Glutamatergic neuron (in vitro differentiated cells): Measurements from ENCODE around the gene GNAS. TPM values are rescaled to one million over a fixed set of nuclear protein-coding genes. Genes with fewer than 3 reads are reported as not detected.

ENCODE experiments used
- DNase-seq: peaks from one replicate; pipeline ENCODE4 v3.0.0; 2022
- H3K27ac Mint-ChIP-seq: one replicate; pipeline ENCODE4 v1.8.0; 2020; ENCODE audit warnings: mild to moderate bottlenecking, mixed read lengths, inconsistent platforms; ENCODE audit not compliant: unreplicated experiment
- H3K27me3 Mint-ChIP-seq: one replicate; pipeline ENCODE4 v1.8.0; 2020; ENCODE audit warnings: mild to moderate bottlenecking, moderate library complexity, mixed read lengths, inconsistent platforms; ENCODE audit not compliant: unreplicated experiment
- H3K36me3 Mint-ChIP-seq: one replicate; pipeline ENCODE4 v1.8.0; 2020; ENCODE audit warnings: mild to moderate bottlenecking, mixed read lengths, inconsistent platforms; ENCODE audit not compliant: unreplicated experiment
- H3K4me1 Mint-ChIP-seq: one replicate; pipeline ENCODE4 v1.8.0; 2020; ENCODE audit warnings: mild to moderate bottlenecking, low read depth, mixed read lengths, inconsistent platforms; ENCODE audit not compliant: unreplicated experiment
- H3K4me3 Mint-ChIP-seq: one replicate; pipeline ENCODE4 v1.8.0; 2020; ENCODE audit warnings: mild to moderate bottlenecking, mixed read lengths, inconsistent platforms; ENCODE audit not compliant: unreplicated experiment
- H3K9me3 Mint-ChIP-seq: one replicate; pipeline ENCODE4 v1.8.0; 2020; ENCODE audit warnings: mild to moderate bottlenecking, moderate library complexity, mixed read lengths, inconsistent platforms; ENCODE audit not compliant: unreplicated experiment
- total RNA-seq: library from RNA; stranded (reverse); fragmentation: NEBNext Ultra II Directional; extraction: Animal tissue kit (Norgen Biotek cat#: 25700); gene quantifications from one replicate; pipeline ENCODE4 v1.2.1, GENCODE V29; 2021; ENCODE audit not compliant: unreplicated experiment
- TF ChIP-seq, protein P1 (sequence below): fragments of 200-600 bp; sonication (generic); IDR thresholded peaks from one replicate; pipeline ENCODE4 v1.5.0; 2021; ENCODE audit not compliant: partially characterized antibody, unreplicated experiment

Gene GNAS
- total RNA-seq, 1 donor from 2014 or later: 1,989 TPM

DNA sequence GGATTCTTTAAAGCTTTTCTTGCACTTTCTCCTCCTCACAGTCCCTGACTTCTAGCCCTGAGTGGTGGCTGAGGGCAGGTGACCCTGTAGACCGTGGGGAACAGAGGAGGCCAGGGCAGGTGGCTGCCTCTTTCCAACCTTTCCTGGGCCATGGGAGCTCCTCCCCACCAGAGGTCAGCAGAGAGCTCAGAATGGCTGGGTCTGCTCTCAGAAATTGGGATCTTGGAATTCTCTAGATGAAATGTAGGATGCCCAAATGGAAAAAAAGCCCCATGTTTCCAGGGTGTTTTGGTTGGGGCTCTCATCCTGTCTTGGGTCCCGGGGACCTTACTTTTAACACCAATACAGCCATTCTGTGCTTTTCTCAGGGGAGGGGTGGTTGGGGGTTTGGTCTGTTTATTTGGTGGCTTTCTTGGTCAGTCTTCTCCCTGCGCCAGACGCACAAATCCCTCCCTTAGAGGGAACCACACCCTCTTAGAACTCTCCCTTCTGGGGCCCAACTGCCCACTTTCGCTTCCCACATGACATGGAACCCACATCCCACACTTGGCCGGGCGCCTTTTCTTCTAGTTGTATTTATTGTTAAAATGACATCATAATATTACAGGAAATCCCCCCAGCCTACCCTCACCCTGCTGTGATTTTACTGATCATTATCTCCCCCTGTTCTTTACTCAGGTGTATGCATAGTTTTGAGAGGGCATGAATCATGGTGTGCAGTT lies 17.9 kb downstream of the GNAS start:
- Mint-ChIP-seq H3K9me3 (no peaks in the 10 kb centered on the region), H3K4me3 (no peak overlapping the region), H3K4me1 (peaks cover 31% of the 10 kb centered on the region), H3K27me3 (peaks cover 3% of the 10 kb centered on the region), H3K36me3 (no peaks in the 10 kb centered on the region), H3K27ac (no peak overlapping the region)
- DNase-seq: peak; percentile 81
- TF ChIP-seq, protein P1, sequence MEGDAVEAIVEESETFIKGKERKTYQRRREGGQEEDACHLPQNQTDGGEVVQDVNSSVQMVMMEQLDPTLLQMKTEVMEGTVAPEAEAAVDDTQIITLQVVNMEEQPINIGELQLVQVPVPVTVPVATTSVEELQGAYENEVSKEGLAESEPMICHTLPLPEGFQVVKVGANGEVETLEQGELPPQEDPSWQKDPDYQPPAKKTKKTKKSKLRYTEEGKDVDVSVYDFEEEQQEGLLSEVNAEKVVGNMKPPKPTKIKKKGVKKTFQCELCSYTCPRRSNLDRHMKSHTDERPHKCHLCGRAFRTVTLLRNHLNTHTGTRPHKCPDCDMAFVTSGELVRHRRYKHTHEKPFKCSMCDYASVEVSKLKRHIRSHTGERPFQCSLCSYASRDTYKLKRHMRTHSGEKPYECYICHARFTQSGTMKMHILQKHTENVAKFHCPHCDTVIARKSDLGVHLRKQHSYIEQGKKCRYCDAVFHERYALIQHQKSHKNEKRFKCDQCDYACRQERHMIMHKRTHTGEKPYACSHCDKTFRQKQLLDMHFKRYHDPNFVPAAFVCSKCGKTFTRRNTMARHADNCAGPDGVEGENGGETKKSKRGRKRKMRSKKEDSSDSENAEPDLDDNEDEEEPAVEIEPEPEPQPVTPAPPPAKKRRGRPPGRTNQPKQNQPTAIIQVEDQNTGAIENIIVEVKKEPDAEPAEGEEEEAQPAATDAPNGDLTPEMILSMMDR: peak; percentile 84

DNA sequence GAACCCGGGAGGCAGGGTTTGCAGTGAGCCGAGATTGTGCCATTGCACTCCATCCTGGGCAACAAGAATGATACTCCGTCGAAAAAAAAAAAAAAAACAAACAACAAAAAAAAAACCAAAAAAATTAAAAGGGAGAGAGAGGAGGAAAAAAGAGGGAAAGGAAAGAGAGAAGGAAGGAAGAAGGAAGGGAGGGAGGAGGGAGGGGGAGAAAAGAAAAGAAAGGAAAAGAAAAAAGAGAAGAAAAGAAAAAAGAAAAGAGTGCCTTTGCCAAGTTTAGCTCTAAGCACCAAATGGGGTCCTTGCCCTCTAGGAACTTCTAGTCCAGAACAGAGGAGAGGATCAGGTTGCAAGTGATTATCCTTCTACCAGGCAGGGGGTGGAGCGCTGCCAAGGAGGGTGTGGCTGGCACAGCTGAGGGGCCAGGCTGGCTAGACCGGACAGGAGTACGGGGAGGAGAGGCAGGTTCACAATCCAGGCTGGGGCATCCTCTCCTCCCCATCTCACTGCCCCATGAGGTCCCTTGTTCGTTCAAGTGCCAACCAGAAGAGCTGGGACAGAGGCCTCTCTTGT lies 19.1 kb downstream of the GNAS start:
- no peak for DNase-seq
- Mint-ChIP-seq H3K36me3 (no peaks in the 10 kb centered on the region), H3K4me1 (peaks cover 28% of the 10 kb centered on the region), H3K27ac (no peak overlapping the region), H3K9me3 (no peaks in the 10 kb centered on the region), H3K4me3 (no peak overlapping the region), H3K27me3 (peaks cover 3% of the 10 kb centered on the region)
- TF ChIP-seq, protein P1: no peak

DNA sequence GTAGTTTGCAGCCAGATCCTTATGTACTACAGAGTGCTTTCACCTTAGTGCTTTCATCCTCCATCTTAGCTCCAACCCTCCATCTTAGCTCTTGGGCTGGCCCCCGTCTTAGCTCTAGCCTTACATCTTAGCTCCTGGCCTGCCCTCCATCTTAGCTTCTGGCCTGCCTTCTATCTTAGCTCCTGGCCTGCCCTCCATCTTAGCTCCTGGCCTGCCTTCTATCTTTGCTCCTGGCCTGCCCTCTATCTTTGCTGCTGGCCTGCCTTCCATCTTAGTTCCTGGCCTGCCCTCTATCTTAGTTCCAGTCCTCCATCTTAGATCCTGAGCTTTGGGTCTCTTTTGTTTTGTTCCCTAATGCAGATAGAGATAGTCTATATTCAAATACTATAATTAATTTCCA lies 22.0 kb downstream of the GNAS start:
- no peak for DNase-seq
- no peak overlapping the region for H3K4me3 Mint-ChIP-seq
- TF ChIP-seq, protein P1: no peak
- H3K27ac Mint-ChIP-seq: no peak overlapping the region
- H3K27me3 Mint-ChIP-seq: peaks cover 3% of the 10 kb centered on the region
- H3K36me3 Mint-ChIP-seq: no peaks in the 10 kb centered on the region
- H3K9me3 Mint-ChIP-seq: no peaks in the 10 kb centered on the region
- H3K4me1 Mint-ChIP-seq: peaks cover 44% of the 10 kb centered on the region

DNA sequence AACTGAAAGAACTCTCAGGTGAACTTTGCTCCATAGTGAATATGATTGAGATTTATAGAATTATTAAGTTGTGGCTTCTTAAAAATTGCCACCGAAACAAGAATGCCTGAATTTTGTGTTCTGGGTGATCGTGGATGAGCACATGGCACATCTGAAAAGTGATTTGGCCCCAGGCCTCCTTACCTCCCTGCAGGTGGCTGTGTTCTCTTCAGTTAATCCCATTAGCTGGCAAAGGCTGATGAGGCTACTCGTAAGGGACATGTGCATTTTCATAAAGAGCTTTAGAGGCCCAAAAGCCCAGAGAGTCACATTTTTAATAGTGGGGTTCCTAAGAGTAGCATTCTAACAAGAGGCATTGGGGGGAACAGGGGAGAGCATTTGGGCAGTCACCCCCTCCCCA lies 22.6 kb downstream of the GNAS start:
- DNase-seq: no peak
- Mint-ChIP-seq H3K27me3 (peaks cover 1% of the 10 kb centered on the region), H3K4me1 (peaks cover 43% of the 10 kb centered on the region), H3K36me3 (no peaks in the 10 kb centered on the region), H3K9me3 (no peaks in the 10 kb centered on the region), H3K27ac (no peak overlapping the region), H3K4me3 (no peak overlapping the region)
- TF ChIP-seq, protein P1: no peak

GRCh38 chr20:58875541-58876134 lies 23.1 kb downstream of the GNAS start:
- Mint-ChIP-seq H3K4me1 (peaks cover 46% of the 10 kb centered on the region), H3K27me3 (no peaks in the 10 kb centered on the region), H3K36me3 (no peaks in the 10 kb centered on the region), H3K27ac (no peak overlapping the region), H3K4me3 (no peak overlapping the region), H3K9me3 (no peaks in the 10 kb centered on the region)
- TF ChIP-seq, protein P1: no peak
- no peak for DNase-seq
